Smooth muscle cell of the pulmonary artery (primary cell): ENCODE results near the gene P2RY11. TPM values are rescaled to one million over a fixed set of nuclear protein-coding genes. Genes with fewer than 3 reads are reported as not detected.

ENCODE experiments used
- total RNA-seq: library from RNA; depleted of rRNA; stranded (reverse); fragments of >200 nt; gene quantifications from 2 replicates; pipeline ENCODE4 v1.2.3, GENCODE V29; 2014

P2RY11 gene, protein sequence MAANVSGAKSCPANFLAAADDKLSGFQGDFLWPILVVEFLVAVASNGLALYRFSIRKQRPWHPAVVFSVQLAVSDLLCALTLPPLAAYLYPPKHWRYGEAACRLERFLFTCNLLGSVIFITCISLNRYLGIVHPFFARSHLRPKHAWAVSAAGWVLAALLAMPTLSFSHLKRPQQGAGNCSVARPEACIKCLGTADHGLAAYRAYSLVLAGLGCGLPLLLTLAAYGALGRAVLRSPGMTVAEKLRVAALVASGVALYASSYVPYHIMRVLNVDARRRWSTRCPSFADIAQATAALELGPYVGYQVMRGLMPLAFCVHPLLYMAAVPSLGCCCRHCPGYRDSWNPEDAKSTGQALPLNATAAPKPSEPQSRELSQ
- total RNA-seq = 5.9 and 10.1 TPM in 2 replicates

GRCh38 chr19:10111405-10111811 lies at the start of gene P2RY11:
Gene P2RY11 (plus strand): TSS chr19:10111693. CDS start chr19:10111722, 29 bp downstream.

GRCh38 chr19:10085641-10086590 lies 25.6 kb upstream of the P2RY11 start, which contains the start of gene SHFL:
Gene SHFL (plus strand): TSS chr19:10086317. CDS start chr19:10086428, 111 bp downstream.

DNA sequence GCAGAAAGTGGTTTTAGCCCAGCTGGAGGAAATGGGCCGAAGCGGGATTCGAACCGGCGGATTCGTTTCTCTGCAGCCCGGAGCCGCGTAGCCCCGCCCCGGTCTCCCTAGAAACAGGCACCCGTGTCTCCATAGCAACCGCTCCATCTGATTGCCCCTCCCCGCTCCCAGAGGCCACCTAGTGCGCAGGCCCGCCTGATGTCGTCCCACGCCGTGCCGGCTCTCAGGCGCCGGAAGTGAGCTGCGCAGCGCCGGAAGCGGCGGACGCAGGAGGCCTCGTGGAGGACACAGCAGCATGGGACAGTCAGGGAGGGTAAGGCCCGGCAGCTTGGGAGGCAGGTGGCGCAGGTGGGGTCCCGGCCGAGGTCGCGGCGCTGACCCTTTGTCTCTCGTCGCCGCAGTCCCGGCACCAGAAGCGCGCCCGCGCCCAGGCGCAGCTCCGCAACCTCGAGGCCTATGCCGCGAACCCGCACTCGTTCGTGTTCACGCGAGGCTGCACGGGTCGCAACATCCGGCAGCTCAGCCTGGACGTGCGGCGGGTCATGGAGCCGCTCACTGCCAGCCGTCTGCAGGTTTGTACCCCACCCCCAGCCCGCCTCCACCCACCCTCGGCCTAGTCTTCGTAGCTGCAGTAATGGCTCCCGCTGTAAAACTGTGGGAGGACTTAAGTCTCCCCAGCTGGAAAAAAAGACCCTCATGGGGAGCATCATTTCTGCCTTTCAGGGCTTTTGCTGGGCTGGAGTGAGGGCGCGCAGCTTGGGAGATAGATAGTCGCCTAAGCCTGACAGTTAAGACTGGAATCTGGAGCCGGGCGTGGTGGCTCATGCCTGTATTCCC lies 5.2 kb upstream of the P2RY11 start, which contains the start of gene PPAN:
Gene PPAN (plus strand): TSS at position 263 of the 837 bp plus-strand sequence. CDS start 33 bp downstream, at position 296.

Other genes starting within 250 kb of the P2RY11 start
- 5.0 and 112 TPM in 2 replicates for gene OLFM2, start 175.2 kb upstream of the P2RY11 start, total RNA-seq
- 8.6 and 138 TPM in 2 replicates for gene COL5A3, start 101.2 kb upstream of the P2RY11 start, total RNA-seq
- not detected in 2 replicates for gene RDH8, start 98.2 kb upstream of the P2RY11 start, total RNA-seq
- 27.1 and 27.7 TPM in 2 replicates for gene SHFL, start 25.4 kb upstream of the P2RY11 start, total RNA-seq
- gene ANGPTL6, start 9.0 kb upstream of the P2RY11 start, total RNA-seq = 0.46 and 0.73 TPM in 2 replicates
- 34.7 and 50.3 TPM in 2 replicates for gene PPAN, start 5.3 kb upstream of the P2RY11 start, total RNA-seq
- gene EIF3G, start 8.2 kb downstream of the P2RY11 start, total RNA-seq = 202 and 222 TPM in 2 replicates
- gene DNMT1, start 83.3 kb downstream of the P2RY11 start, total RNA-seq = 26.7 and 30.3 TPM in 2 replicates
- 11.9 and 14.6 TPM in 2 replicates for gene S1PR2, start 119.6 kb downstream of the P2RY11 start, total RNA-seq
- 18.1 and 25.0 TPM in 2 replicates for gene MRPL4, start 140.5 kb downstream of the P2RY11 start, total RNA-seq
- 5.9 and 19.6 TPM in 2 replicates for gene ICAM1, start 159.4 kb downstream of the P2RY11 start, total RNA-seq
- gene ICAM4, start 175.3 kb downstream of the P2RY11 start, total RNA-seq = 0.10 and 0.52 TPM in 2 replicates
- gene ICAM5, start 178.3 kb downstream of the P2RY11 start, total RNA-seq = 2.3 and 2.5 TPM in 2 replicates
- gene ZGLP1, start 198.1 kb downstream of the P2RY11 start, total RNA-seq = 0.46 and 0.59 TPM in 2 replicates
- 12.5 and 19.6 TPM in 2 replicates for gene FDX2, start 204.3 kb downstream of the P2RY11 start, total RNA-seq
- gene RAVER1, start 221.8 kb downstream of the P2RY11 start, total RNA-seq = 17.3 and 27.0 TPM in 2 replicates
- gene ICAM3, start 227.9 kb downstream of the P2RY11 start, total RNA-seq = 6.7 and 8.3 TPM in 2 replicates